Ishikawa (cell line): ENCODE measurements around the gene LRRC63.

ENCODE experiments used
- CREB1 ChIP-seq: IDR thresholded peaks from 2 replicates; pipeline ENCODE4 v1.6.1; 2012; ENCODE audit warnings: low read depth
- EGR1 ChIP-seq: IDR thresholded peaks from 2 replicates; pipeline ENCODE4 v1.6.1; 2012
- EP300 ChIP-seq: IDR thresholded peaks from 2 replicates; pipeline ENCODE4 v1.6.1; 2012; ENCODE audit warnings: borderline replicate concordance
- FOXM1 ChIP-seq: IDR thresholded peaks from 2 replicates; pipeline ENCODE4 v1.6.1; 2012; ENCODE audit warnings: low read depth, borderline replicate concordance
- RAD21 ChIP-seq: IDR thresholded peaks from 2 replicates; pipeline ENCODE4 v1.6.1; 2012; ENCODE audit warnings: low read depth
- TAF1 ChIP-seq: IDR thresholded peaks from 2 replicates; pipeline ENCODE4 v1.6.1; 2012; ENCODE audit warnings: low read depth, mild to moderate bottlenecking
- TCF12 ChIP-seq: IDR thresholded peaks from 2 replicates; pipeline ENCODE4 v1.6.1; 2012; ENCODE audit warnings: low read depth
- TF ChIP-seq, protein P1 (sequence below): IDR thresholded peaks from 2 replicates; pipeline ENCODE4 v1.6.1; 2012; ENCODE audit warnings: low read depth, mild to moderate bottlenecking
- TF ChIP-seq, protein P2 (sequence below): IDR thresholded peaks from 2 replicates; pipeline ENCODE4 v1.6.1; 2012
- TF ChIP-seq, protein P3 (sequence below): IDR thresholded peaks from 2 replicates; pipeline ENCODE4 v1.6.1; 2012

- no peak for TF ChIP-seq FOXM1
- TF ChIP-seq RAD21, result no peak
- TF ChIP-seq, protein P1, sequence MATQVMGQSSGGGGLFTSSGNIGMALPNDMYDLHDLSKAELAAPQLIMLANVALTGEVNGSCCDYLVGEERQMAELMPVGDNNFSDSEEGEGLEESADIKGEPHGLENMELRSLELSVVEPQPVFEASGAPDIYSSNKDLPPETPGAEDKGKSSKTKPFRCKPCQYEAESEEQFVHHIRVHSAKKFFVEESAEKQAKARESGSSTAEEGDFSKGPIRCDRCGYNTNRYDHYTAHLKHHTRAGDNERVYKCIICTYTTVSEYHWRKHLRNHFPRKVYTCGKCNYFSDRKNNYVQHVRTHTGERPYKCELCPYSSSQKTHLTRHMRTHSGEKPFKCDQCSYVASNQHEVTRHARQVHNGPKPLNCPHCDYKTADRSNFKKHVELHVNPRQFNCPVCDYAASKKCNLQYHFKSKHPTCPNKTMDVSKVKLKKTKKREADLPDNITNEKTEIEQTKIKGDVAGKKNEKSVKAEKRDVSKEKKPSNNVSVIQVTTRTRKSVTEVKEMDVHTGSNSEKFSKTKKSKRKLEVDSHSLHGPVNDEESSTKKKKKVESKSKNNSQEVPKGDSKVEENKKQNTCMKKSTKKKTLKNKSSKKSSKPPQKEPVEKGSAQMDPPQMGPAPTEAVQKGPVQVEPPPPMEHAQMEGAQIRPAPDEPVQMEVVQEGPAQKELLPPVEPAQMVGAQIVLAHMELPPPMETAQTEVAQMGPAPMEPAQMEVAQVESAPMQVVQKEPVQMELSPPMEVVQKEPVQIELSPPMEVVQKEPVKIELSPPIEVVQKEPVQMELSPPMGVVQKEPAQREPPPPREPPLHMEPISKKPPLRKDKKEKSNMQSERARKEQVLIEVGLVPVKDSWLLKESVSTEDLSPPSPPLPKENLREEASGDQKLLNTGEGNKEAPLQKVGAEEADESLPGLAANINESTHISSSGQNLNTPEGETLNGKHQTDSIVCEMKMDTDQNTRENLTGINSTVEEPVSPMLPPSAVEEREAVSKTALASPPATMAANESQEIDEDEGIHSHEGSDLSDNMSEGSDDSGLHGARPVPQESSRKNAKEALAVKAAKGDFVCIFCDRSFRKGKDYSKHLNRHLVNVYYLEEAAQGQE, result no peak
- TF ChIP-seq, protein P2, sequence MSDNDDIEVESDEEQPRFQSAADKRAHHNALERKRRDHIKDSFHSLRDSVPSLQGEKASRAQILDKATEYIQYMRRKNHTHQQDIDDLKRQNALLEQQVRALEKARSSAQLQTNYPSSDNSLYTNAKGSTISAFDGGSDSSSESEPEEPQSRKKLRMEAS, result no peak
- TF ChIP-seq TCF12, result no peak
- TF ChIP-seq EGR1, result no peak
- no peak for TF ChIP-seq TAF1
- TF ChIP-seq, protein P3, sequence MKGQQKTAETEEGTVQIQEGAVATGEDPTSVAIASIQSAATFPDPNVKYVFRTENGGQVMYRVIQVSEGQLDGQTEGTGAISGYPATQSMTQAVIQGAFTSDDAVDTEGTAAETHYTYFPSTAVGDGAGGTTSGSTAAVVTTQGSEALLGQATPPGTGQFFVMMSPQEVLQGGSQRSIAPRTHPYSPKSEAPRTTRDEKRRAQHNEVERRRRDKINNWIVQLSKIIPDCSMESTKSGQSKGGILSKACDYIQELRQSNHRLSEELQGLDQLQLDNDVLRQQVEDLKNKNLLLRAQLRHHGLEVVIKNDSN, result no peak
- no peak for TF ChIP-seq CREB1
- no peak for TF ChIP-seq EP300
Observed at GRCh38 chr13:46195016-46195415, 16.7 kb upstream of the LRRC63 start.
